ELF-1 (cell line): ENCODE data around the gene GRIK5.
"Not testable (repeated sequence)": the region's sequence is repeated elsewhere in the genome, so short reads cannot be mapped to it uniquely, and the experiment has no call there.

Source experiments
- DNase-seq: peaks from one replicate; pipeline ENCODE4 v3.0.0-alpha.2; 2016; ENCODE audit warnings: low read depth, low spot score

Gene GRIK5, protein sequence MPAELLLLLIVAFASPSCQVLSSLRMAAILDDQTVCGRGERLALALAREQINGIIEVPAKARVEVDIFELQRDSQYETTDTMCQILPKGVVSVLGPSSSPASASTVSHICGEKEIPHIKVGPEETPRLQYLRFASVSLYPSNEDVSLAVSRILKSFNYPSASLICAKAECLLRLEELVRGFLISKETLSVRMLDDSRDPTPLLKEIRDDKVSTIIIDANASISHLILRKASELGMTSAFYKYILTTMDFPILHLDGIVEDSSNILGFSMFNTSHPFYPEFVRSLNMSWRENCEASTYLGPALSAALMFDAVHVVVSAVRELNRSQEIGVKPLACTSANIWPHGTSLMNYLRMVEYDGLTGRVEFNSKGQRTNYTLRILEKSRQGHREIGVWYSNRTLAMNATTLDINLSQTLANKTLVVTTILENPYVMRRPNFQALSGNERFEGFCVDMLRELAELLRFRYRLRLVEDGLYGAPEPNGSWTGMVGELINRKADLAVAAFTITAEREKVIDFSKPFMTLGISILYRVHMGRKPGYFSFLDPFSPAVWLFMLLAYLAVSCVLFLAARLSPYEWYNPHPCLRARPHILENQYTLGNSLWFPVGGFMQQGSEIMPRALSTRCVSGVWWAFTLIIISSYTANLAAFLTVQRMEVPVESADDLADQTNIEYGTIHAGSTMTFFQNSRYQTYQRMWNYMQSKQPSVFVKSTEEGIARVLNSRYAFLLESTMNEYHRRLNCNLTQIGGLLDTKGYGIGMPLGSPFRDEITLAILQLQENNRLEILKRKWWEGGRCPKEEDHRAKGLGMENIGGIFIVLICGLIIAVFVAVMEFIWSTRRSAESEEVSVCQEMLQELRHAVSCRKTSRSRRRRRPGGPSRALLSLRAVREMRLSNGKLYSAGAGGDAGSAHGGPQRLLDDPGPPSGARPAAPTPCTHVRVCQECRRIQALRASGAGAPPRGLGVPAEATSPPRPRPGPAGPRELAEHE

GRCh38 chr19:42069619-42070351 is at the start of gene GRIK5:
TSS of gene GRIK5 (minus strand) at chr19:42070206. CDS start at chr19:42065770, 4,436 bp downstream.
- peak; percentile 26 for DNase-seq

DNA sequence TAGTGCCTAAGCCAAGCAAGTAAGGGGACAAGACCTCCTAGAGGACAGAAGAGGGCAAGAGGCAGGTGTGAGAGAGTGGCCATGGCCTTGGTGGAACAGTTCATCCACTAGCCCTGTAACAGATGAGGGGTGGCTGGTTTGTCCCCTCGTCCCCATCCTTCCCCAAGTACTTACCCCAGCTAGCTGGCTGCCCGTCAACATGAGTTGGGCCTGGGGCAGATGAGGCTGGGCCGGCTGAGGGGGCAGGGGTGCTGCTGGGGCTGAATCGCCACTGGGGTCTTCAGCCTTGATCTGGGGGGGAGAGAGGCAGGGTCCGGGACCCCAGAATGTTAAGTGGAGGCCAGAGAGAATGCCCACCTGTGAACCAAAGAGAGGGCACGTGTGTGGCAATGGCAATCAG is 47.1 kb upstream of the GRIK5 start:
- no peak for DNase-seq

- DNase-seq, result no peak
These were observed 46.5 kb upstream of the GRIK5 start for GRCh38 chr19:42116308-42117075.

- DNase-seq, result no peak
These were observed 45.7 kb upstream of the GRIK5 start for GRCh38 chr19:42115705-42116104.

GRCh38 chr19:42115219-42115618 is 45.2 kb upstream of the GRIK5 start:
- no peak for DNase-seq

GRCh38 chr19:42114412-42114811 is 44.4 kb upstream of the GRIK5 start:
- peak; percentile 18 for DNase-seq

- DNase-seq, result peak; percentile 65
These were observed 43.8 kb upstream of the GRIK5 start for GRCh38 chr19:42113641-42114348.

GRCh38 chr19:42111811-42112210 is 41.8 kb upstream of the GRIK5 start:
- DNase-seq, result no peak

DNA sequence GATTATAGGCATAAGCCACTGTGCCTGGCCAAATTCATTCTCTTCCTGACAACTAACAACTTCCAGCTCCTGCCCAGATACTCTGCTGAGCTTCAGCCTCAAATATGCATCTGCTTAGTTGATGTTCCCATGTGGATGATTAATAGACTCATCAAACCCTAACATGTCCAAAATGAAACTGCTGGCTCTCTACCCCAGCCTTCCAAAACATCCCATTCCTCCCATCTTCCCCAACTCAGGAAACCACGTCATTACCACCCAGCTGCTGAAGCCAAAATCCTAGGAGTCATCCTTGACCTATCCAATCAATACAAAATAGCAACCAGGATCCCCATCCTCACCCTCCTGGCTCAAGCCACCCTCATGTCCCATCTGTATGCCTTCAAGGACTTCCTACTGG is 41.4 kb upstream of the GRIK5 start:
- DNase-seq, result no peak

DNA sequence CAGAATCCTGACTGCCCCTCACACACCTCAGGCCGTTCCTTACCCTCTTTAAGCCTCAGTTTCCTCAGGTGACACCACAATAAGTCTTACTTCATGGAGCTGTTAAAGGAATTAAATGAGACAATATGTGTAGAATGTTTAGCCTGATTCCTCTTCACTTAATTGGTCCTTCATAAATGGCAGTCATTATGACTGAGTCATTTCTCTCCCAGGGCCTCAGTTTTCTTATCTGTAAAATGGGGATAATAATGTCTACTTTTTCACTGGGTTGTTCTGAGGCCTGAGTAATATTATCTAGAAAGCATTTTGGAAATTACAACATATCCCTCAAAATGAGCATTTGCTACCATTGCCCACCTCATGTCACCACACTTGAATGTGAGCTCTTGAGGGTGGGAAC is 40.7 kb upstream of the GRIK5 start:
- DNase-seq, result no peak

- DNase-seq, result no peak
These were observed 39.9 kb upstream of the GRIK5 start for GRCh38 chr19:42109896-42110295.

DNA sequence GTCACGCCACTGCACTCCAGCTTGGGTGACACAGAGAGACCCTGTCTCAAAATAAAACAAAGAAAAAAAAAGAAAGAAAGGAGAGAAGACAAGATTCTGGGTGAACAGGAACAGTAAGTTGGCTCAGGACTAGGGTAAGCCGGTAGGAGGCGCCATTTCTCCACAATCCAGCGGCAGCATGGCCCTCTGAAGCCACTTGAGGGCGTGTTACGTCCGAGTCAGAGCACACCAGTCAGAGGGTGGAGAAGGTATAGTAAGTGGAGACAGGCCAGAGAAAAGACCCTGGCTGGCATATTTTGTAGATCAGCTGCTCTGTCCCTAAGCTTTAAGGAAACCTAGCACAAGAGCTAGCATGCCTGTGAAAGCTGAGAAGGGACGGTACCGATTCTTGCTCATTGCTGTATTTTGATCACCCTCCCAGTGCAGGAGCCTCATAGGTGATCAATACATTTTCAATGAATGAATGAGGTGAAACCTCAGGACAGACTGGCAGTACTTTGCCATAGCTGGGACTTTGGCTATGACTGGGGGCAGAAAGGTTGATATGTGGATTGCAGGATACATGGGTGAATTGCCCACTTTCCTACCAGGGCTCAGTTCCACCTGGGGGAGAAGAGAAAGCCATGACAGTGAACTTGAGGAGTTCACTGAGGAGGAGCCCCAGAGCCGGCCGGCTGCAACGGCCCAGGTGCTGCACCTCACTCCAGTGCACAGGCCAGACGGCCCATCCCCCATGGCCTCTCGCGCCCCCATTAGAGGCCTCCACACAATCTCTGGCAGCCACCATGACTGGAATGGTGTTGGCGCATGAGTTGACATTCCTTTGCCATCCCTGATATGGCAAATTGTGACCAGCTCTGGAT is 38.8 kb upstream of the GRIK5 start:
- DNase-seq, result peak; percentile 91

GRCh38 chr19:42105368-42105767 is 35.4 kb upstream of the GRIK5 start:
- no peak for DNase-seq

GRCh38 chr19:42102877-42103276 is 32.9 kb upstream of the GRIK5 start:
- no peak for DNase-seq

DNA sequence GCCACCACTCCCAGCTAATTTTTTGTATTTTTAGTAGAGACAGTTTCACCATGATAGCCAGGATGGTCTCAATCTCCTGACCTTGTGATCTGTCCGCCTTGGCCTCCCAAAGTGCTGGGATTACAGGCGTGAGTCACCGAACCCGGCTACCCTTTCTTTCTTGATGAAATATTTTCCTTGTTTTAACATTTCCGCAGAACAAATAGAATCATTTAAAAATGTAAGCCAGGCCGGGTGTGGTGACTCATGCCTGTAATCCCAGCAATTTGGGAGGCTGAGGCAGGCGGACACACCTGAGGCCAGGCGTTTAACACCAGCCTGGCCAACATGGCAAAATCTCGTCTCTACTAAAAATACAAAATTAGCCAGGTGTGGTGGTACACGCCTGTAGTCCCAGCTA is 30.2 kb upstream of the GRIK5 start:
- DNase-seq, result not testable (repeated sequence)

GRCh38 chr19:42099336-42099925 is 29.4 kb upstream of the GRIK5 start:
- peak; percentile 40 for DNase-seq

- DNase-seq, result peak; percentile 17
These were observed 28.8 kb upstream of the GRIK5 start for GRCh38 chr19:42098781-42099180.

GRCh38 chr19:42097461-42097860 is 27.5 kb upstream of the GRIK5 start:
- no peak for DNase-seq

DNA sequence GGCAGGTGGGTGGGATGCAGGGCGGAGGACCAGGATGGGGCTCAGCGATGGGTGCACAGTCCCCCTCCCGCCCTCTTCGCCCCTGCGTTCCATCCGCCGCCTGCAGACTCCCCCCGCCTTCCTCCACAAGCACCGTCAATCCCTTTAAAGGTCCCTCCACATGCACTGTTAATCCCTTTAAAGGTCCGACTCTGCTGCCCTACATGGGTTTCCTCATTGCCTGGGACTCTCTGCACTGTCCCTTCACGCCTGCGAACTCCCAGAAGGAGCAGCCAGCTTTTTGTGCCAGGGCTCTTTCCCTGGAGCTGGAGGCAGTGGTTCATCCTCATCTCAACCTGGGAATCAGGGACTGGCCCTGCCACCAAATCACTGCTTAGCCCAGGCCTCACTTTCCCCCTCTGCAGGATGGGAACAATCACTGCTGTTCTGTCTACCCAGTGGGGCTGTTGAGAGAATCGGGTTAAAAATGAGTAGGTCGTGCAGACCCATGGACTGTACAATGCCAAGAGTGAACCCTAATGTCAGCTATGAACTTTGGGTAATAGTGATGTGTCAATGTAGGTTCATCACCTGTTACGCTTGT is 26.3 kb upstream of the GRIK5 start:
- no peak for DNase-seq
